Ramos (cell line): Measurements from ENCODE around the gene LGALS4.

Experiments used
- in situ Hi-C: fragments of 300-500 bp; cut with MboI; formaldehyde crosslinking; loops from one replicate; pipeline ENCODE4 v1.14.3; 2022; ENCODE audit warnings: low sequenced_read_pairs; ENCODE audit not compliant: unreplicated experiment

The LGALS4 gene

GRCh38 chr19:38844093-38844686 is 31.4 kb upstream of the LGALS4 start:
- in situ Hi-C loops, result no loop called here

DNA sequence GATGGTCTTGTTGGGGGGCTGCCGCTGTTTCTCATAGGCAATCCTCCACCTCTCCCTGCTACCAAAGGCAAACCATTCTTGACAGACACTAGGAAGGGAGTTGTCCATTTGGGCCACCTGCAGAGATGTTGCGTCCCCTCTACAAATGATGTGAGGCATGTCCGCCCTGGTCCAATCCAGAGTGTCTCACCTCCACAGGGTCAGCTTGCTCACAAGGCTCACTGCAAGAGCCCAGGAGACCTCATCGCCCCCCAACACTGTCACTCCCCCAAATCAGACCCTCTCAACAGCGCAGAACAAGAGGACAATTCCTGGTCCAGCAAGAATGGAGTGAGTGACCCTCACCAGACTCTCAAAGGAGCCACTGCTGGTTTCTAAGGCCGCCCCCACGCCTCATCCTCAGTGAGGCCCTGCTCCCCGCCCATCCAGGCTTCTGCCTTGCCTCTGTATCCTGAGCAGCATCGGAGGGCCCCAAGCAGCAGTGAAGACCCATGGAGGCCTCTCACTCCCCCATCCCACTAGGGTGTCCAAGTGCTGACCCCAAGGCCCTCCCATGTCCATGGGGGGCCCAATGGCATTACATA is 30.5 kb upstream of the LGALS4 start:
- in situ Hi-C loops, result no loop called here

GRCh38 chr19:38842439-38843174 is 29.9 kb upstream of the LGALS4 start:
- in situ Hi-C loops, result no loop called here

DNA sequence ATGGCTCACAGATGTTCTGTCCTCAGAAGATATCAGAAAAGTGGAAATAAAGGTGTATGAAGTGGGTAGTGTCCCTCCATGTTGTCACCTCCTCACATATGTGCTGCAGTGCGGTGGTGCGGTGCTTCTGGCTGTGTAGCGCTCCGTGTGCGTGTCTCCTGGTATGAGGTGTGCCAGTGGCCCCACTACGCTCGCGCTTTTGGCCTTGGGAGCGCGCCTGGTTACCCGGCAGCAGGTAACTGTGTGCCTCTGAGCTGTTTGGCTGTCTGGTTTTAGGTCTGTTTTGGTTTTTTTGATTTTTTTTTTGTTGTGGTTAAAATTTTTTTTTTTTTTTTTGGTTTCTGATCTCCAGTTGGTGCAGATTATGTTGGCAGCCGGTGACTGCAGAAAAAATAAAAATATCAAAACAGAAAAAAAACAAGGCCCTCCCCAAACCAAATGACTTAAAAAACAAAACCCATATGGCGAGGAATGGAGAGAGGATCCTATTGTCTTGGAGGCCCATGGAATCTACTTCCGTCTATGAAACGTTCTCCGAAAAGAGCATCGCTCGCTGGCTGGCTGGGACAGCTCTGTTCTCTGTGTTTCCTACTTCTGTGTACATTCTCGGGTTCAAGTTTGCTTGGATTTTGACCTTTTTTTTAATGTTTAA is 29.2 kb upstream of the LGALS4 start:
- in situ Hi-C loops, result no loop called here

- in situ Hi-C loops, result no loop called here
These were observed 28.5 kb upstream of the LGALS4 start for GRCh38 chr19:38841180-38841766.

GRCh38 chr19:38840583-38840968 is 27.8 kb upstream of the LGALS4 start:
- in situ Hi-C loops, result no loop called here

GRCh38 chr19:38839816-38840582 is 27.3 kb upstream of the LGALS4 start:
- in situ Hi-C loops, result no loop called here

- in situ Hi-C loops, result no loop called here
These were observed 26.4 kb upstream of the LGALS4 start for GRCh38 chr19:38838986-38839761.

DNA sequence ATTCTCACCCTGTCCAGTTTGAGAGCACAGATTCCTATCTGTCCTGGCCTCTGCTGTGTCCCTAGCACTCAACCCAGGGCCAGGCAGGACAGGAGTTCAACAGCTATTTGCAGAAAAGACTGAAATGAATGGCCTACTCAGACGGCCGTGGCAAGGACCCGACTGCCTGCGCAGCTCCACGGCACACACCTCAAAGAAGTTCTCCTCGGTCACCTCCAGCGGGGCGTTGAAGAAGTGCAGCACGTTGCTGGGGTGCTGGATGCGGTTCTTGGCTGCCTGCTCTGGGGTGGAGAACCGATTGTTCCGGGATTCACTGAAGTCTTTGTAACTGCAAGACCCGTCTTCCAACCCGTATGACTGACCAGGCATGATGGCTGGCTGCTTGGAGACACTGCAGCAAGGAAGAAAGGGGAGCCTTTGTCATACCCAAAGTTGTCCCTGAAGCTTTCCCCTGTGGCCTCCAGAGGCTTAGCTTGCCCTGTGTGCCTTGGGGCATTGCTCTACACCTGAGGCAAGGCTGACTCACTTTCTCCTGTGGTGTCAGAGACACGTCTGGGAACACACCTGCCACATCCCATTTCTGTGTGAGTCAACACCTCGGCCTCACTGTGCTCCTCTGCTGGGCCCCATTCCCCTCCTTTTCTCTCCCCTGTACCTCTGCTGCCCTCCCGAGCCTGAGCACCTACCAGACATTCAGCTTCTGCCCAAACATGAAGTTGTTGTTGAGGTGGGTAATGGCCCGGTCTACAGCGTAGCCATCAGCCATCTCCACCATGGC is 25.7 kb upstream of the LGALS4 start:
- in situ Hi-C loops, result no loop called here

DNA sequence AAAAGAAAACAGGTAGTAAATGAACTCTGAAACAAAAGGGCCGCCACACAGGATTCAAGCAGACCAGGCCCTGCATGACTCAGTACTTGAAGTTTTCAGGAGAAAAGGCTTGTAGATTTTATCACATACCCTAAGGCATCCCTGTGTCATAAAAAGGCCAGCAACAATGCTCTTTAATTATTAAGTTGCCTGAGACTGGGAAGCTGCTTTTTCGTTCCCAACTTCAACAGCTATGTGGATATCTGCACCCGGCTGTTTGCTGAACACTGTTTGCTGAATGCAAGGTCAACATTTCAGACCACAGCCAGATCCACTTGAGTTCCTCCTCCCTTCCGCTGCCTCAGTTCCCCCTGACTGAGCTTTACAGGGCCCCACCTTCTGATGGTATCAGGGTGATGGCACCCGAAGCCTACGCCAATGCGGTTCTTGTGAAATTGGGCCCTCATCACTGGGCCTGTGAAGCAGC is 24.9 kb upstream of the LGALS4 start:
- in situ Hi-C loops, result no loop called here

- in situ Hi-C loops, result no loop called here
These were observed 24.4 kb upstream of the LGALS4 start for GRCh38 chr19:38836983-38837626.

DNA sequence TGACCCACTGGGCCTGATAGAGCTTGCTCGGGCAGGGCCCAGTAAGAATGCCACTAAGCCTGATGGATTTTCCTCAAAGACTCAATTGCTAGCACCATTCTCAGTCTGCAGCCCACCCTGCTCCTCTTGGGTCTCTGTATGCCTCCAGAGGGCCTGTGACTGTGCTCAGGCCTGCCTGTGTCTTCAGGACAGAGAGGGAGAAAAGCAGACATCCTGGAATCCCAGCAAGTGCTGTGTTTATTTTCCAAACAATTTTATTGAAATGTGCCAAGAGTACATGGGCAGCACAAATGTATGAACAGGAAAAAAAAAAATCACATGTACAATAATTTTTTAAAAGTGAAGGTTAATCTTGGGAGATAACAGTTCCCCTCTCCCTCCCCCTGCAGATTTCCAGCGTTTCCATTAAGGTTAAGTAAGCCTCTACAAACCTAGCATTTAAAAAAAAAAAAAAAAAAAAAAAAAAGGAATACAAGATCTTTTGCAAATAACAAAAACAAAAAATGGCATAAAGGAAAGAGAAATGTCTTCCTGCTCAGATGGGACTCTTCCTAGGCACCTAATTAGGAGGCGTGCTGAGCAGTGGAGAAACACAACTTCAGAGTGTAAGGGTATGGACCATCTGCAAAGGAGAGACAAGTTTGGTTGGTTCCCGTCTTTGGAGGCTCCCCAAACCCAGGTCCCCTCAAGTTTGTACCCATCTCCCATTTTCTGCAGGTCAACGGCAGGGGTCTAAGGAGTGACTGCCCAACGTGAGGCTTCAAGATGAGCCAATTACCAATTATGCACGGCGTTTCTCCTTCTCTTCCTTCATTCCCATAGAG is 23.6 kb upstream of the LGALS4 start:
- in situ Hi-C loops, result no loop called here

GRCh38 chr19:38834590-38834989 is 21.8 kb upstream of the LGALS4 start:
- in situ Hi-C loops, result no loop called here

DNA sequence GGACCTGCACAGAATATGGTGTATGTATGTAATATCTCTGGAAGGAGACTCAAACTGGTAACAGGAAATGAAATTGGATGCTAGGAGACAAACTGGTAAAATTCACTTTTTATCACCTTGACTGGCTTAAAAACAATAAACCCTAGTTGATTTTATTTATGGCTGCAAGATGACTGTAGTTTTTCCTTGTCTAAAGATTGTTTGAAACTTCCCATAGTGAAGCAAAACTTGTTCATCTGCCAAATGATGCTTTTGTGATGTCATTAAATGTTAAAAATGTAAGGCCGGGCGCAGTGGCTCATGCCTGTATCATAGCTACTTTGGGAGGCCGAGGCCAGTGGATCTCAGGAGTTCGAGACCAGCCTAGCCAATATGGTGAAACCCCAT is 21.4 kb upstream of the LGALS4 start:
- in situ Hi-C loops, result no loop called here

DNA sequence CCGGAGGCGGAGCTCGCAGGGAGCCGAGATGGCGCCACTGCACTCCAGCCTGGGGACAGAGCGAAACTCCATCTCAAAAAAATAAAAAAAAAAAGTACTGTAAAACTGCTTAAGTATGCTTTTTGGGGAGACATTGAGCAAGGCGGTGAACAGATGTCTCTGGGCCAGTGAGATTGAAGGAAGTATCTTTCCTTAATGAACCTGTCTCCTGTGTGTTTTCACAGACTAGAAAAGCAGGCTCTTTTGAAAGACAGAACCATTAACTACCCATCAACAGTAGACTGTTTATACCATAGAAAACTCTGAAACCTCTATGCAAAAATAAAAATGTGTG is 20.3 kb upstream of the LGALS4 start:
- in situ Hi-C loops, result no loop called here

DNA sequence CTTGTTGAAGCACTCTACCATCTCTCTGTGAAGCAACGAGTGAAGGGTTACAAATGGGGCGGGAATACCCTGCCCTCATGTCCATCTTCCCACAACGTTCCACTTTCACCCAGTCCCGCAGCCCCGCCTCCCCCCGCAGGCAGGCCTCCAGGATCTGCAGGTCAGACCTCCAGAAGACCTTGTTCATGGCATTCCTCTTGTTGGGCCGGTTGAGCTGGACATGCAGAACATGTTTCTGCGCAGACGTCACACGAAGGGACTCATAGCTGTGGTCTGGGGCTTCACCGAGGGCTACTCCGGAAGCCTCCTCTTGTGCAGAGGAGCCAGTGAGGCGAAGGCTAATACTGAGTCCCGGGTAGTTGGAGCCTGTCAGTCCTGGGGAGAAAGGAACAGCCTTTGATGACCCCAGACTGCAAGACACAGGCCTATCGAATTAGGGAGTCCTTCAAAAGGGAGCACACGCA is 18.4 kb upstream of the LGALS4 start:
- in situ Hi-C loops, result no loop called here

DNA sequence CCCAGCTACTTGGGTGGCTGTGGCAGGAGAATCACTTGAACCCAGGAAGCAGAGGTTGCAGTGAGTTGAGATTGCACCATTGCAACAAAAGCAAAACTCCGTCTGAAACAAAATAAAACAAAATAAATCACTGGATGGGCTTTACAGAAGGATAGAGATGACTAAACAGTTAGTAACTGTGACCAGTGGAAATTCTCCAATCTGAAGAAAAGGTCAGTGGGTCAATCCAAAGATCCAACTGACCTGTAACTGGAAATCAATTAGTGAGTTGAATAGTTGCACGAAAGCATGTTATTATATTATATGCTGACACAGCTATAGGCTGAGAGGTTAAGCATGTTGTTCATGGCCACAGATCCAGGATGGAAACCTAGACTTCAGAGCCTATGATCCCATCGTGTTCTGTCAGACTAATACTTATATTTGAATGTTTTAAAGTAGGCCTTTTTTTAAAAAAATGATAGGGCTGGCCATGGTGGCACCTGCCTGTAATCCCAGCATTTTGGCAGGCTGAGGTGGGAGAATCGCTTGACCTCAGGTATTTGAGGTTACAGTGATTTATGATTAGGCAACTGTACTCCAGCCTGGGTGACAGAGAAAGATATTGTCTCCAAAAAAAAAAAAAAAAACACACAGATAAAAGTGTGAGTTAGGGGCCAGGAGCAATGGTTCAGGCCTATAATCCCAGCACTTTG is 17.4 kb upstream of the LGALS4 start:
- in situ Hi-C loops, result no loop called here
